Activated CD8-positive, alpha-beta T cell treated with anti-CD3 and anti-CD28 coated beads, Interleukin-2, amount 10 ng/mL, durations not matched to agents 7 days and 5 days (primary cell): ENCODE results near the gene FHIT. TPM values are rescaled to one million over a fixed set of nuclear protein-coding genes. Genes with fewer than 3 reads are reported as not detected.

Experiments
- ATAC-seq: fragments of 150-1000 bp; cut with Tn5 transposase; one replicate; pipeline ENCODE4 v1.10.0; 2021; ENCODE audit warnings: moderate library complexity
- CTCF ChIA-PET: fragments of 350-600 bp; sonication (Branson Sonifier 250); formaldehyde crosslinking; loops from one replicate; lab custom pipeline; 2021; ENCODE audit warnings: antibody characterized with exemption; lab: Charles Lee
- POLR2A ChIA-PET: fragments of 350-600 bp; sonication (Branson Sonifier 250); formaldehyde crosslinking; loops from one replicate; lab custom pipeline; 2021; ENCODE audit warnings: antibody characterized with exemption; lab: Charles Lee
- DNase-seq: peaks from one replicate; pipeline ENCODE4 v3.0.0-alpha.2; 2020
- H3K27ac Mint-ChIP-seq: one replicate; pipeline ENCODE4 v1.8.0; 2021; ENCODE audit warnings: mild to moderate bottlenecking, mixed read lengths
- H3K27me3 Mint-ChIP-seq: one replicate; pipeline ENCODE4 v1.8.0; 2021; ENCODE audit warnings: low read depth, mixed read lengths
- H3K36me3 Mint-ChIP-seq: one replicate; pipeline ENCODE4 v1.8.0; 2021; ENCODE audit warnings: low read depth, mixed read lengths
- H3K4me1 Mint-ChIP-seq: one replicate; pipeline ENCODE4 v1.8.0; 2021; ENCODE audit warnings: low read depth, mixed read lengths
- H3K4me3 Mint-ChIP-seq: one replicate; pipeline ENCODE4 v1.8.0; 2021; ENCODE audit warnings: mild to moderate bottlenecking, mixed read lengths
- H3K9me3 Mint-ChIP-seq: one replicate; pipeline ENCODE4 v1.8.0; 2022; ENCODE audit warnings: mixed read lengths; ENCODE audit not compliant: insufficient read depth
- total RNA-seq, 2 experiments: library from RNA; stranded (reverse); gene quantifications; one replicate each; pipeline ENCODE4 v1.2.3, GENCODE V29; 2021

Gene FHIT
- total RNA-seq, 2 experiments from 2014 or later, result 4.8 TPM

- Mint-ChIP-seq H3K36me3 (peaks cover 3% of the 10 kb centered on the region), H3K9me3 (no peaks in the 10 kb centered on the region)
- POLR2A ChIA-PET, result no interaction called here
Measured at GRCh38 chr3:60207905-60208304, 1043.3 kb downstream of the FHIT start.

DNA sequence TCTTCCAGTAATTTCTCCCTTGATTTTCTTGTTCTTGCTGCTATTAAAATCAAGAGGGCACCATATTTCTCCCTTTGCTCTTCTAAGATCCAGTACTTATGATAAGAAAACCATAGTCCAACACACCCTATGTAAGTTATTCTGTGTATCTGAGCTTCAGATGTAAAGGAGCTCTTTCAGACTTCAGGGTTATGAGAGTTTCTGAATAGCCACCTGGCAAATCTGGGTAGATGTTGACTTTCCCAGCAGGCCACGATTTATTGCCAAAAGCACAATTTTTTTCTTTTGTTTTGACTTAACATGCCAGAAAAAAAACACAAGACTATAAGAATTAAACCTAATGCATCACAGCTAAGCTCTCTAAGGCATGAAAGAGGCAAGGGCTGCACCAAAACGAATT, 1045.0 kb downstream of the FHIT start:
- Mint-ChIP-seq H3K4me1 (no peaks in the 10 kb centered on the region), H3K36me3 (peaks cover 3% of the 10 kb centered on the region), H3K4me3 (no peak overlapping the region), H3K27ac (no peak overlapping the region), H3K27me3 (no peaks in the 10 kb centered on the region), H3K9me3 (no peaks in the 10 kb centered on the region)
- POLR2A ChIA-PET, result no interaction called here
- DNase-seq (no peak), ATAC-seq (no peak)
- CTCF ChIA-PET, result no interaction called here

More at GRCh38 chr3:60207905-60208304, 1043.3 kb downstream of the FHIT start:
- no peak overlapping the region for H3K27ac Mint-ChIP-seq
- no peak overlapping the region for H3K4me3 Mint-ChIP-seq
- no peak for ATAC-seq
- DNase-seq, result no peak
- H3K27me3 Mint-ChIP-seq, result no peaks in the 10 kb centered on the region
- no peaks in the 10 kb centered on the region for H3K4me1 Mint-ChIP-seq
- CTCF ChIA-PET, result no interaction called here

- no peaks in the 10 kb centered on the region for H3K4me1 Mint-ChIP-seq
- no peak overlapping the region for H3K27ac Mint-ChIP-seq
- peaks cover 3% of the 10 kb centered on the region for H3K36me3 Mint-ChIP-seq
- CTCF ChIA-PET, result no interaction called here
- ATAC-seq (no peak), DNase-seq (no peak)
- H3K27me3 Mint-ChIP-seq, result no peaks in the 10 kb centered on the region
- POLR2A ChIA-PET, result no interaction called here
- H3K4me3 Mint-ChIP-seq, result no peak overlapping the region
- H3K9me3 Mint-ChIP-seq, result peaks cover 7% of the 10 kb centered on the region
Measured at GRCh38 chr3:60202052-60202726, 1049.1 kb downstream of the FHIT start.

DNA sequence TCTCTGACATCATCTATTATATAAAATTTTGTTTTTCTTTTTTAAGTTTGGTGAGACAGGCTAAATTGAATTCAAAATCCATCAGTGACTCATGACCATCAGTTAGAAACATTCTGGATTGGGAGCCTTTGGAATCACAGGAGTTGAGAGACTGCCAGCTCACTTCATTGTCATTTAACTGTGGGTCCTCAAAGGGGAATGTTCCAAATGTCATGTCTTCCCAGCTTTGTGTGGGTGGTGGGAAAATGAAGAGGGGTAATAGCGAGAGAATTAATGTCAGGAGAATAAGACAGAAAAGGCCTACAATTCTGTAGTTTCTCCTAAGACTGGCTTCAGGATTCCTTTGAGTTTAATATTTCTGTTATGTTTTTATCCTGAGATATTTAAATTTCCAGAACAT, 1051.9 kb downstream of the FHIT start:
- DNase-seq (no peak), ATAC-seq (no peak)
- ChIA-PET CTCF (no interaction called here), POLR2A (no interaction called here)
- H3K27ac Mint-ChIP-seq, result no peak overlapping the region
- H3K4me1 Mint-ChIP-seq, result no peaks in the 10 kb centered on the region
- peaks cover 2% of the 10 kb centered on the region for H3K36me3 Mint-ChIP-seq
- no peak overlapping the region for H3K4me3 Mint-ChIP-seq
- H3K27me3 Mint-ChIP-seq, result no peaks in the 10 kb centered on the region
- peaks cover 7% of the 10 kb centered on the region for H3K9me3 Mint-ChIP-seq

- ATAC-seq (no peak), DNase-seq (no peak)
- Mint-ChIP-seq H3K27me3 (no peaks in the 10 kb centered on the region), H3K9me3 (peaks cover 14% of the 10 kb centered on the region), H3K4me1 (peaks cover 4% of the 10 kb centered on the region), H3K36me3 (peaks cover 9% of the 10 kb centered on the region), H3K4me3 (no peak overlapping the region), H3K27ac (no peak overlapping the region)
- ChIA-PET POLR2A (no interaction called here), CTCF (interaction anchor here (1.5 kb wide), 1 partner anchor 12 kb away, joined by 4 read pairs; no protein-coding TSS in a partner anchor)
Measured at GRCh38 chr3:60198179-60198720, 1053.0 kb downstream of the FHIT start.

DNA sequence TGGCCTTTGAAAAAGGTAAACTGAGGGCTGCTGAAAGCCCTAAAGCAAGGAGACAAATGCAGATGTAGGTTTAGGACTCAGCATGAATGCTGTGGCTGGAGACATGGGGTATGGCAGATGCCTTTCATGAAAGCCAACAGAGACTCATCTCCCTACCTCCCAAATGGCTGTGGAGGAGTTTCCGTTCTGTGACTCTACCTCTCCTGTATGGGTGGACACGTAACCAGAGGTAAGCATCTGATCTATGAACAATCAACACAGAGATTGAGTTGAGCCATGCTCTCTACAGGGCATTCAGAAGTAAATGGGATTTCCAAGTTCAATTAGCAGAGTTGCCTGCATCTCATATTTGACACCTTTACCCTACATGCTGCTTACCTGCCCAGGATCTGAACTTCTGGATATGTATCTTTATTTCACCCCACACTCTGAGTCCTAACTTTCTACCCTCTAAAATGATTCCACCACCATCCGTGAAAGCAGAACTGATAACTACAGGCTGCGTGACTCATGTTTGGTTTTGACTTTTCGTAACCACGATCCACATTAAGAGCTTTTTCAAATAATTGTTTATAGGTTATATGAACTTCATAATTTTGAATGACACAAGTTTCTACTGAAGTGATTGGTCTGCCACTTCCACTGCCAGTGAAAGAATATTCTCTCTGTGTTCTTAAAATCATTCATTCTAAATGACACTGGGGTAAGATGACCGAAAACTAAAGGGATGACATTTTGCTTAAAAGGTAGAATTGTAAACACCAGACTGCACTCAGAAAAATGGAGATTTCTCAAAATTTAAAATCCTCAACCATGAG, 1058.7 kb downstream of the FHIT start:
- no peaks in the 10 kb centered on the region for H3K27me3 Mint-ChIP-seq
- DNase-seq (peak; percentile 27), ATAC-seq (peak; percentile 53)
- ChIA-PET POLR2A (no interaction called here), CTCF (no interaction called here)
- H3K4me3 Mint-ChIP-seq, result no peak overlapping the region
- peaks cover 35% of the 10 kb centered on the region for H3K4me1 Mint-ChIP-seq
- peaks cover 8% of the 10 kb centered on the region for H3K9me3 Mint-ChIP-seq
- peaks cover 16% of the 10 kb centered on the region for H3K36me3 Mint-ChIP-seq
- peak overlapping the region; percentile 19 for H3K27ac Mint-ChIP-seq

GRCh38 chr3:60190073-60190472, 1061.2 kb downstream of the FHIT start:
- CTCF ChIA-PET, result interaction anchor here (0.7 kb wide), 1 partner anchor 143 kb away, joined by 3 read pairs; no protein-coding TSS in a partner anchor
- peaks cover 35% of the 10 kb centered on the region for H3K4me1 Mint-ChIP-seq
- no peaks in the 10 kb centered on the region for H3K27me3 Mint-ChIP-seq
- no peak overlapping the region for H3K4me3 Mint-ChIP-seq
- POLR2A ChIA-PET, result no interaction called here
- H3K9me3 Mint-ChIP-seq, result peaks cover 8% of the 10 kb centered on the region
- H3K27ac Mint-ChIP-seq, result no peak overlapping the region
- H3K36me3 Mint-ChIP-seq, result peaks cover 14% of the 10 kb centered on the region
- DNase-seq (no peak), ATAC-seq (no peak)

- Mint-ChIP-seq H3K4me1 (peaks cover 35% of the 10 kb centered on the region), H3K27me3 (no peaks in the 10 kb centered on the region), H3K4me3 (no peak overlapping the region), H3K9me3 (peaks cover 8% of the 10 kb centered on the region), H3K36me3 (peaks cover 14% of the 10 kb centered on the region), H3K27ac (no peak overlapping the region)
- POLR2A ChIA-PET, result no interaction called here
- DNase-seq (no peak), ATAC-seq (no peak)
- CTCF ChIA-PET, result interaction anchor here (0.7 kb wide), 1 partner anchor 142 kb away, joined by 3 read pairs; no protein-coding TSS in a partner anchor
Measured at GRCh38 chr3:60189304-60189703, 1061.9 kb downstream of the FHIT start.

GRCh38 chr3:60188803-60189202, 1062.4 kb downstream of the FHIT start:
- POLR2A ChIA-PET, result no interaction called here
- CTCF ChIA-PET, result no interaction called here
- Mint-ChIP-seq H3K9me3 (peaks cover 6% of the 10 kb centered on the region), H3K27ac (no peak overlapping the region), H3K27me3 (no peaks in the 10 kb centered on the region), H3K4me1 (peaks cover 35% of the 10 kb centered on the region), H3K4me3 (no peak overlapping the region), H3K36me3 (peaks cover 11% of the 10 kb centered on the region)
- DNase-seq (no peak), ATAC-seq (no peak)

GRCh38 chr3:60187343-60187742, 1063.9 kb downstream of the FHIT start:
- no peaks in the 10 kb centered on the region for H3K27me3 Mint-ChIP-seq
- peaks cover 3% of the 10 kb centered on the region for H3K36me3 Mint-ChIP-seq
- DNase-seq, result no peak
- no peaks in the 10 kb centered on the region for H3K9me3 Mint-ChIP-seq
- no peak overlapping the region for H3K27ac Mint-ChIP-seq
- POLR2A ChIA-PET, result no interaction called here
- peaks cover 23% of the 10 kb centered on the region for H3K4me1 Mint-ChIP-seq
- no peak for ATAC-seq
- CTCF ChIA-PET, result interaction anchor here (0.6 kb wide), 1 partner anchor 338 kb away, joined by 4 read pairs; no protein-coding TSS in a partner anchor
- no peak overlapping the region for H3K4me3 Mint-ChIP-seq

- CTCF ChIA-PET, result interaction anchor here (1.3 kb wide), 1 partner anchor 11 kb away, joined by 4 read pairs; no protein-coding TSS in a partner anchor
- Mint-ChIP-seq H3K4me3 (no peak overlapping the region), H3K27ac (no peak overlapping the region), H3K9me3 (no peaks in the 10 kb centered on the region), H3K27me3 (no peaks in the 10 kb centered on the region), H3K36me3 (peaks cover 1% of the 10 kb centered on the region), H3K4me1 (peaks cover 14% of the 10 kb centered on the region)
- DNase-seq, result no peak
- ATAC-seq, result no peak
- POLR2A ChIA-PET, result no interaction called here
Measured at GRCh38 chr3:60186359-60186758, 1064.9 kb downstream of the FHIT start.

- POLR2A ChIA-PET, result no interaction called here
- peaks cover 11% of the 10 kb centered on the region for H3K4me1 Mint-ChIP-seq
Measured at GRCh38 chr3:60185161-60185560, 1066.1 kb downstream of the FHIT start.

More at GRCh38 chr3:60185161-60185560, 1066.1 kb downstream of the FHIT start:
- no peak overlapping the region for H3K27ac Mint-ChIP-seq
- DNase-seq, result no peak
- no peaks in the 10 kb centered on the region for H3K9me3 Mint-ChIP-seq
- CTCF ChIA-PET, result interaction anchor here (1.3 kb wide), 1 partner anchor 12 kb away, joined by 4 read pairs; no protein-coding TSS in a partner anchor
- ATAC-seq, result no peak
- no peaks in the 10 kb centered on the region for H3K27me3 Mint-ChIP-seq
- H3K4me3 Mint-ChIP-seq, result no peak overlapping the region
- H3K36me3 Mint-ChIP-seq, result no peaks in the 10 kb centered on the region
